ENCODE data around the gene GATA3.
A peak's percentile ranks its signal among the peaks of the same experiment; 100 is the strongest.

GATA3 gene

GRCh38 chr10:8052341-8052955 is 2.0 kb upstream of the GATA3 start:
- peaks cover 47% of the 10 kb centered on the region for H3K4me1 Mint-ChIP-seq
- H3K9me3 Mint-ChIP-seq: no peaks in the 10 kb centered on the region
- H3K4me3 Mint-ChIP-seq: peak overlapping the region; percentile 88
- H3K27ac Mint-ChIP-seq: peak overlapping the region; percentile 78
- H3K36me3 Mint-ChIP-seq (ENCODE audit: low read depth): peaks cover 19% of the 10 kb centered on the region
- peaks cover 32% of the 10 kb centered on the region for H3K27me3 Mint-ChIP-seq
- no peak for ATAC-seq
- DNase-seq: peak; percentile 34

- Mint-ChIP-seq H3K4me1 (peaks cover 47% of the 10 kb centered on the region), H3K27ac (peak overlapping the region; percentile 54), H3K4me3 (peak overlapping the region; percentile 88), H3K27me3 (peaks cover 26% of the 10 kb centered on the region), H3K36me3 (ENCODE audit: low read depth) (peaks cover 19% of the 10 kb centered on the region), H3K9me3 (no peaks in the 10 kb centered on the region)
- ATAC-seq (no peak), DNase-seq (no peak)
These were observed 1.5 kb upstream of the GATA3 start for GRCh38 chr10:8052956-8053445.

- Mint-ChIP-seq H3K4me1 (peaks cover 47% of the 10 kb centered on the region), H3K27me3 (peaks cover 22% of the 10 kb centered on the region), H3K9me3 (no peaks in the 10 kb centered on the region), H3K27ac (peak overlapping the region; percentile 89), H3K4me3 (peak overlapping the region; percentile 88), H3K36me3 (ENCODE audit: low read depth) (peaks cover 21% of the 10 kb centered on the region)
- DNase-seq (peak; percentile 97), ATAC-seq (peak; percentile 48)
These were observed 843 bp upstream of the GATA3 start for GRCh38 chr10:8053446-8054243.

GRCh38 chr10:8054244-8054493 is 319 bp upstream of the GATA3 start:
- ATAC-seq (no peak), DNase-seq (no peak)
- peaks cover 18% of the 10 kb centered on the region for H3K27me3 Mint-ChIP-seq
- H3K36me3 Mint-ChIP-seq (ENCODE audit: low read depth): peaks cover 25% of the 10 kb centered on the region
- H3K9me3 Mint-ChIP-seq: no peaks in the 10 kb centered on the region
- peaks cover 49% of the 10 kb centered on the region for H3K4me1 Mint-ChIP-seq
- H3K27ac Mint-ChIP-seq: peak overlapping the region; percentile 89
- H3K4me3 Mint-ChIP-seq: peak overlapping the region; percentile 88

GRCh38 chr10:8055420-8056349 is 1.2 kb downstream of the GATA3 start:
- peak; percentile 49 for DNase-seq
- Mint-ChIP-seq H3K36me3 (ENCODE audit: low read depth) (peaks cover 40% of the 10 kb centered on the region), H3K9me3 (no peaks in the 10 kb centered on the region), H3K27ac (peak overlapping the region; percentile 96), H3K4me3 (peak overlapping the region; percentile 88), H3K27me3 (peaks cover 19% of the 10 kb centered on the region), H3K4me1 (peaks cover 61% of the 10 kb centered on the region)
- ATAC-seq: no peak

GRCh38 chr10:8056378-8056777 is 1.9 kb downstream of the GATA3 start:
- Mint-ChIP-seq H3K27ac (peak overlapping the region; percentile 96), H3K4me3 (peak overlapping the region; percentile 88), H3K36me3 (ENCODE audit: low read depth) (peaks cover 43% of the 10 kb centered on the region), H3K27me3 (peaks cover 19% of the 10 kb centered on the region), H3K4me1 (peaks cover 68% of the 10 kb centered on the region), H3K9me3 (no peaks in the 10 kb centered on the region)
- no peak for ATAC-seq
- DNase-seq: no peak

GRCh38 chr10:8056871-8057331 is 2.4 kb downstream of the GATA3 start:
- Mint-ChIP-seq H3K9me3 (no peaks in the 10 kb centered on the region), H3K36me3 (ENCODE audit: low read depth) (peaks cover 44% of the 10 kb centered on the region), H3K27me3 (peaks cover 17% of the 10 kb centered on the region), H3K4me3 (peak overlapping the region; percentile 88), H3K4me1 (peaks cover 71% of the 10 kb centered on the region), H3K27ac (peak overlapping the region; percentile 96)
- ATAC-seq: peak; percentile 12
- DNase-seq: peak; percentile 55

- peaks cover 9% of the 10 kb centered on the region for H3K27me3 Mint-ChIP-seq
- no peak overlapping the region for H3K27ac Mint-ChIP-seq
- no peak for ATAC-seq
- peaks cover 53% of the 10 kb centered on the region for H3K36me3 Mint-ChIP-seq (ENCODE audit: low read depth)
- peaks cover 71% of the 10 kb centered on the region for H3K4me1 Mint-ChIP-seq
- no peak for DNase-seq
- H3K4me3 Mint-ChIP-seq: peak overlapping the region; percentile 88
- no peaks in the 10 kb centered on the region for H3K9me3 Mint-ChIP-seq
These were observed 3.3 kb downstream of the GATA3 start for GRCh38 chr10:8057636-8058273.

- no peaks in the 10 kb centered on the region for H3K9me3 Mint-ChIP-seq
- H3K4me3 Mint-ChIP-seq: peak overlapping the region; percentile 88
- ATAC-seq: no peak
- no peak for DNase-seq
- peak overlapping the region; percentile 59 for H3K27ac Mint-ChIP-seq
- H3K36me3 Mint-ChIP-seq (ENCODE audit: low read depth): peaks cover 55% of the 10 kb centered on the region
- H3K4me1 Mint-ChIP-seq: peaks cover 74% of the 10 kb centered on the region
- H3K27me3 Mint-ChIP-seq: peaks cover 4% of the 10 kb centered on the region
These were observed 4.0 kb downstream of the GATA3 start for GRCh38 chr10:8058274-8059111.

GRCh38 chr10:8059191-8059936 is 4.9 kb downstream of the GATA3 start:
- H3K27me3 Mint-ChIP-seq: peaks cover 4% of the 10 kb centered on the region
- peaks cover 62% of the 10 kb centered on the region for H3K36me3 Mint-ChIP-seq (ENCODE audit: low read depth)
- ATAC-seq (no peak), DNase-seq (no peak)
- peaks cover 80% of the 10 kb centered on the region for H3K4me1 Mint-ChIP-seq
- no peaks in the 10 kb centered on the region for H3K9me3 Mint-ChIP-seq
- peak overlapping the region; percentile 88 for H3K4me3 Mint-ChIP-seq
- H3K27ac Mint-ChIP-seq: peak overlapping the region; percentile 96

GRCh38 chr10:8060010-8060703 is 5.7 kb downstream of the GATA3 start:
- peak; percentile 57 for ATAC-seq
- H3K4me3 Mint-ChIP-seq: peak overlapping the region; percentile 88
- H3K27ac Mint-ChIP-seq: peak overlapping the region; percentile 96
- peaks cover 84% of the 10 kb centered on the region for H3K4me1 Mint-ChIP-seq
- peaks cover 65% of the 10 kb centered on the region for H3K36me3 Mint-ChIP-seq (ENCODE audit: low read depth)
- H3K9me3 Mint-ChIP-seq: no peaks in the 10 kb centered on the region
- peaks cover 4% of the 10 kb centered on the region for H3K27me3 Mint-ChIP-seq
- peak; percentile 70 for DNase-seq

- Mint-ChIP-seq H3K4me3 (peak overlapping the region; percentile 88), H3K27me3 (peaks cover 4% of the 10 kb centered on the region), H3K9me3 (no peaks in the 10 kb centered on the region), H3K4me1 (peaks cover 90% of the 10 kb centered on the region), H3K36me3 (ENCODE audit: low read depth) (peaks cover 68% of the 10 kb centered on the region), H3K27ac (peak overlapping the region; percentile 96)
- no peak for ATAC-seq
- DNase-seq: no peak
These were observed 6.2 kb downstream of the GATA3 start for GRCh38 chr10:8060704-8061121.

Measured in activated naive CD8-positive, alpha-beta T cell treated with anti-CD3 and anti-CD28 coated beads, Interleukin-2, amount 50 U/mL, for 24 hours (primary cell).